H9 (cell line): ENCODE results near the gene NEK4. TPM values are rescaled to one million over a fixed set of nuclear protein-coding genes. Genes with fewer than 3 reads are reported as not detected.

Source experiments
- DNase-seq: peaks from one replicate; pipeline ENCODE4 v3.0.0-alpha.2; 2017
- H2AFZ ChIP-seq: one replicate; pipeline ENCODE4 v1.6.1; 2013; ENCODE audit warnings: mild to moderate bottlenecking, low read length, control low read depth, moderate library complexity
- H2AK5ac ChIP-seq: 2 replicates; pipeline ENCODE4 v1.6.1; 2013; ENCODE audit warnings: low read length, control low read depth, mixed read lengths; ENCODE audit not compliant: insufficient read length
- H2BK120ac ChIP-seq: one replicate; pipeline ENCODE4 v1.6.1; 2013; ENCODE audit warnings: low read depth, mild to moderate bottlenecking, low read length, control low read depth, inconsistent platforms; ENCODE audit not compliant: poor library complexity, severe bottlenecking
- H2BK12ac ChIP-seq: 2 replicates; pipeline ENCODE4 v1.6.1; 2013; ENCODE audit warnings: low read length, control low read depth, mixed read lengths, low read depth; ENCODE audit not compliant: insufficient read length
- H2BK15ac ChIP-seq: 2 replicates; pipeline ENCODE4 v1.6.1; 2013; ENCODE audit warnings: low read depth, low read length, control low read depth
- H2BK20ac ChIP-seq: one replicate; pipeline ENCODE4 v1.6.1; 2013; ENCODE audit warnings: low read depth, mild to moderate bottlenecking, low read length, control low read depth, inconsistent platforms; ENCODE audit not compliant: poor library complexity, severe bottlenecking
- H2BK5ac ChIP-seq: 2 replicates; pipeline ENCODE4 v1.6.1; 2013; ENCODE audit warnings: low read length, control low read depth, mixed read lengths; ENCODE audit not compliant: insufficient read length
- H3K14ac ChIP-seq: 2 replicates; pipeline ENCODE4 v1.6.1; 2013; ENCODE audit warnings: low read length, control low read depth; ENCODE audit not compliant: insufficient read depth
- H3K18ac ChIP-seq: 2 replicates; pipeline ENCODE4 v1.6.1; 2013; ENCODE audit warnings: low read depth, mild to moderate bottlenecking, mixed read lengths, low read length, control low read depth; ENCODE audit not compliant: insufficient read length
- H3K23ac ChIP-seq: 2 replicates; pipeline ENCODE4 v1.6.1; 2013; ENCODE audit warnings: low read length, control low read depth, mixed read lengths, low read depth; ENCODE audit not compliant: insufficient read length
- H3K23me2 ChIP-seq: 2 replicates; pipeline ENCODE4 v1.6.1; 2013; ENCODE audit warnings: low read depth, mild to moderate bottlenecking, mixed read lengths, low read length, control low read depth; ENCODE audit not compliant: insufficient read length, poor library complexity, severe bottlenecking
- H3K27ac ChIP-seq: 2 replicates; pipeline ENCODE4 v1.5.1; 2013; ENCODE audit warnings: low read length, control low read depth, mixed read lengths, low read depth; ENCODE audit not compliant: insufficient read length
- H3K27me3 ChIP-seq: 2 replicates; pipeline ENCODE4 v1.6.1; 2013; ENCODE audit warnings: low read length, control low read depth, inconsistent platforms; ENCODE audit not compliant: insufficient read depth
- H3K4ac ChIP-seq: 2 replicates; pipeline ENCODE4 v1.6.1; 2013; ENCODE audit warnings: low read depth, mild to moderate bottlenecking, control low read depth, inconsistent platforms, low read length, moderate library complexity
- H3K4me1 ChIP-seq: 2 replicates; pipeline ENCODE4 v1.6.1; 2013; ENCODE audit warnings: low read length, control low read depth, inconsistent platforms; ENCODE audit not compliant: insufficient read depth
- H3K4me2 ChIP-seq: 2 replicates; pipeline ENCODE4 v1.6.1; 2013; ENCODE audit warnings: low read length, control low read depth, mixed read lengths; ENCODE audit not compliant: insufficient read length, insufficient read depth
- H3K56ac ChIP-seq: 2 replicates; pipeline ENCODE4 v1.6.1; 2013; ENCODE audit warnings: low read depth, mild to moderate bottlenecking, mixed read lengths, low read length, control low read depth; ENCODE audit not compliant: insufficient read length
- H3K79me1 ChIP-seq: 2 replicates; pipeline ENCODE4 v1.6.1; 2013; ENCODE audit warnings: low read depth, mild to moderate bottlenecking, moderate library complexity, low read length, control low read depth, inconsistent platforms; ENCODE audit not compliant: insufficient read depth, poor library complexity, severe bottlenecking
- H3K79me2 ChIP-seq: 2 replicates; pipeline ENCODE4 v1.6.1; 2013; ENCODE audit warnings: low read length, control low read depth, inconsistent platforms; ENCODE audit not compliant: insufficient read depth
- H3K9ac ChIP-seq: 2 replicates; pipeline ENCODE4 v1.6.1; 2013; ENCODE audit warnings: low read length, control low read depth, mixed read lengths; ENCODE audit not compliant: insufficient read length; ENCODE audit errors: extremely low read depth
- H3K9me3 ChIP-seq: one replicate; pipeline ENCODE4 v1.6.1; 2013; ENCODE audit warnings: low read depth, low read length, inconsistent platforms; ENCODE audit not compliant: control insufficient read depth
- H3T11ph ChIP-seq: one replicate; pipeline ENCODE4 v1.6.1; 2013; ENCODE audit warnings: mild to moderate bottlenecking, low read length, control low read depth, inconsistent platforms
- H4K20me1 ChIP-seq: one replicate; pipeline ENCODE4 v1.6.1; 2013; ENCODE audit not compliant: control insufficient read depth, insufficient read length, insufficient read depth
- H4K5ac ChIP-seq: 2 replicates; pipeline ENCODE4 v1.6.1; 2013; ENCODE audit warnings: low read depth, mild to moderate bottlenecking, mixed read lengths, low read length, control low read depth; ENCODE audit not compliant: insufficient read length
- H4K8ac ChIP-seq: replicated peaks from 2 replicates; pipeline ENCODE4 v1.6.1; 2013; ENCODE audit warnings: low read length, control low read depth, mixed read lengths, low read depth; ENCODE audit not compliant: insufficient read length
- H4K91ac ChIP-seq: 2 replicates; pipeline ENCODE4 v1.6.1; 2013; ENCODE audit warnings: low read depth, mild to moderate bottlenecking, moderate library complexity, mixed read lengths, low read length, control low read depth; ENCODE audit not compliant: insufficient read length
- H3K27ac Mint-ChIP-seq, 3 experiments: 2 replicates in 2 of 3; 3 replicates in 1 of 3; pipeline ENCODE4 v1.8.0; 2020 to 2021; ENCODE audit warnings: mixed read lengths in 3 of 3, mild to moderate bottlenecking in 1 of 3, moderate library complexity in 1 of 3
- H3K27me3 Mint-ChIP-seq: 2 replicates; pipeline ENCODE4 v1.8.0; 2021; ENCODE audit warnings: low read depth, mild to moderate bottlenecking, moderate library complexity, mixed read lengths
- H3K36me3 Mint-ChIP-seq, 3 experiments: 2 replicates in 2 of 3; 3 replicates in 1 of 3; pipeline ENCODE4 v1.8.0; 2020 to 2021; ENCODE audit warnings: low read depth in 3 of 3, mixed read lengths in 3 of 3; ENCODE audit not compliant: insufficient read depth in 1 of 3
- H3K4me1 Mint-ChIP-seq, 2 experiments: 2 replicates each; pipeline ENCODE4 v1.8.0; 2020; ENCODE audit warnings: mixed read lengths in 2 of 2
- H3K4me3 Mint-ChIP-seq, 2 experiments: 2 replicates in 1 of 2; 3 replicates in 1 of 2; pipeline ENCODE4 v1.8.0; 2020 to 2021; ENCODE audit warnings: mild to moderate bottlenecking in 2 of 2, mixed read lengths in 2 of 2, moderate library complexity in 1 of 2
- H3K9me3 Mint-ChIP-seq, 2 experiments: 2 replicates in 1 of 2; 3 replicates in 1 of 2; pipeline ENCODE4 v1.8.0; 2020; ENCODE audit warnings: mild to moderate bottlenecking in 2 of 2, mixed read lengths in 2 of 2, moderate library complexity in 1 of 2
- CTCF ChIP-seq: fragments of 200-600 bp; sonication (generic); conservative IDR thresholded peaks from 3 replicates; pipeline ENCODE4 v1.8.0; 2021; ENCODE audit warnings: antibody characterized with exemption, mild to moderate bottlenecking
- total RNA-seq: library from RNA; stranded (reverse); gene quantifications from 2 replicates; pipeline ENCODE4 v1.2.1, GENCODE V29; 2021

NEK4 gene
- total RNA-seq, 1 experiment from 2014 or later: 36.0 TPM

GRCh38 chr3:52719618-52720017, 51.1 kb downstream of the NEK4 start:
- Mint-ChIP-seq H3K36me3 (peaks cover 0 to 9% (median 1%) of the 10 kb centered on the region in 3 experiments; a peak in 5 of 7 replicates), H3K27ac (no peak overlapping the region), H3K27me3 (no peaks in the 10 kb centered on the region), H3K4me1 (peaks cover 2 to 8% of the 10 kb centered on the region in 2 experiments; a peak in 3 of 4 replicates), H3K9me3 (no peaks in the 10 kb centered on the region), H3K4me3 (no peak overlapping the region)
- no peak overlapping the region for H4K91ac ChIP-seq
- H2BK15ac ChIP-seq: no peak overlapping the region
- no peak overlapping the region for H2AFZ ChIP-seq
- H3K4me2 ChIP-seq: no peak overlapping the region
- H4K20me1 ChIP-seq: no peaks in the 10 kb centered on the region
- no peak overlapping the region for H2BK120ac ChIP-seq
- peaks cover 2% of the 10 kb centered on the region for H3K23me2 ChIP-seq
- DNase-seq: no peak
- no peaks in the 10 kb centered on the region for H3K79me1 ChIP-seq
- no peaks in the 10 kb centered on the region for H3K27me3 ChIP-seq
- no peaks in the 10 kb centered on the region for H3K79me2 ChIP-seq
- H2BK20ac ChIP-seq: no peak overlapping the region
- no peaks in the 10 kb centered on the region for H3K9me3 ChIP-seq
- H3K18ac ChIP-seq: no peak overlapping the region
- H3K56ac ChIP-seq: no peak overlapping the region
- H3K9ac ChIP-seq: no peak overlapping the region
- no peak overlapping the region for H3T11ph ChIP-seq
- H2BK12ac ChIP-seq: no peak overlapping the region
- no peak overlapping the region for H4K5ac ChIP-seq
- no peak for TF ChIP-seq CTCF
- H4K8ac ChIP-seq: no peak overlapping the region
- no peak overlapping the region for H2AK5ac ChIP-seq
- no peak overlapping the region for H2BK5ac ChIP-seq
- H3K23ac ChIP-seq: no peak overlapping the region
- H3K4me1 ChIP-seq: no peaks in the 10 kb centered on the region; the same call in 1 of the 2 replicates
- no peak overlapping the region for H3K27ac ChIP-seq
- no peak overlapping the region for H3K14ac ChIP-seq
- H3K4ac ChIP-seq: no peak overlapping the region
